ENCODE data around the gene SGSM1. TPM values are rescaled to one million over a fixed set of nuclear protein-coding genes. Genes with fewer than 3 reads are reported as not detected.
A peak's percentile ranks its signal among the peaks of the same experiment; 100 is the strongest.

Gene SGSM1
- total RNA-seq, 1 donor, result not detected

GRCh38 chr22:24824915-24825314, 18.9 kb downstream of the SGSM1 start:
- Histone ChIP-seq H3K9me3 (ENCODE audit: low read depth, low read length) (no peaks in the 10 kb centered on the region), H3K79me2 (ENCODE audit: insufficient read depth, low read length) (no peaks in the 10 kb centered on the region), H3K27ac (ENCODE audit: low read depth, low read length) (no peak overlapping the region), H2AFZ (ENCODE audit: low read length) (no peak overlapping the region), H3K4me2 (ENCODE audit: insufficient read depth, low read length) (no peak overlapping the region), H4K20me1 (ENCODE audit: insufficient read depth, low read length) (no peaks in the 10 kb centered on the region), H3K4me1 (ENCODE audit: insufficient read depth, low read length) (no peaks in the 10 kb centered on the region), H3K36me3 (ENCODE audit: insufficient read depth, low read length) (no peaks in the 10 kb centered on the region), H3K27me3 (ENCODE audit: insufficient read depth, low read length) (peaks cover 3% of the 10 kb centered on the region), H3K4me3 (ENCODE audit: insufficient read depth, low read length) (no peak overlapping the region)
- no peak for TF ChIP-seq CTCF (IDR thresholded peaks at IDR 0.05; ENCODE audit: extremely low read depth, low read depth, low read length)
- peak; percentile 45 for DNase-seq (ENCODE audit: insufficient read length, low spot score, missing footprints)

- Histone ChIP-seq H3K36me3 (ENCODE audit: insufficient read depth, low read length) (no peaks in the 10 kb centered on the region), H2AFZ (ENCODE audit: low read length) (no peak overlapping the region), H4K20me1 (ENCODE audit: insufficient read depth, low read length) (no peaks in the 10 kb centered on the region), H3K79me2 (ENCODE audit: insufficient read depth, low read length) (no peaks in the 10 kb centered on the region), H3K9me3 (ENCODE audit: low read depth, low read length) (no peaks in the 10 kb centered on the region), H3K4me2 (ENCODE audit: insufficient read depth, low read length) (no peak overlapping the region), H3K27ac (ENCODE audit: low read depth, low read length) (no peak overlapping the region), H3K4me3 (ENCODE audit: insufficient read depth, low read length) (no peak overlapping the region), H3K4me1 (ENCODE audit: insufficient read depth, low read length) (no peaks in the 10 kb centered on the region), H3K27me3 (ENCODE audit: insufficient read depth, low read length) (peaks cover 11% of the 10 kb centered on the region)
- no peak for DNase-seq (ENCODE audit: insufficient read length, low spot score, missing footprints)
- TF ChIP-seq CTCF (IDR thresholded peaks at IDR 0.05; ENCODE audit: extremely low read depth, low read depth, low read length), result no peak
Measured at GRCh38 chr22:24826710-24827285, 20.8 kb downstream of the SGSM1 start.

GRCh38 chr22:24827296-24827695, 21.3 kb downstream of the SGSM1 start:
- Histone ChIP-seq H3K27ac (ENCODE audit: low read depth, low read length) (no peak overlapping the region), H3K9me3 (ENCODE audit: low read depth, low read length) (no peaks in the 10 kb centered on the region), H2AFZ (ENCODE audit: low read length) (no peak overlapping the region), H3K4me1 (ENCODE audit: insufficient read depth, low read length) (no peaks in the 10 kb centered on the region), H4K20me1 (ENCODE audit: insufficient read depth, low read length) (no peaks in the 10 kb centered on the region), H3K4me2 (ENCODE audit: insufficient read depth, low read length) (no peak overlapping the region), H3K79me2 (ENCODE audit: insufficient read depth, low read length) (no peaks in the 10 kb centered on the region), H3K36me3 (ENCODE audit: insufficient read depth, low read length) (no peaks in the 10 kb centered on the region), H3K4me3 (ENCODE audit: insufficient read depth, low read length) (no peak overlapping the region), H3K27me3 (ENCODE audit: insufficient read depth, low read length) (peaks cover 12% of the 10 kb centered on the region)
- no peak for TF ChIP-seq CTCF (IDR thresholded peaks at IDR 0.05; ENCODE audit: extremely low read depth, low read depth, low read length)
- DNase-seq (ENCODE audit: insufficient read length, low spot score, missing footprints), result no peak

GRCh38 chr22:24830205-24830979, 24.4 kb downstream of the SGSM1 start:
- Histone ChIP-seq H3K4me2 (ENCODE audit: insufficient read depth, low read length) (no peak overlapping the region), H2AFZ (ENCODE audit: low read length) (no peak overlapping the region), H3K27ac (ENCODE audit: low read depth, low read length) (no peak overlapping the region), H3K27me3 (ENCODE audit: insufficient read depth, low read length) (peaks cover 19% of the 10 kb centered on the region), H3K9me3 (ENCODE audit: low read depth, low read length) (no peaks in the 10 kb centered on the region), H4K20me1 (ENCODE audit: insufficient read depth, low read length) (no peaks in the 10 kb centered on the region), H3K4me3 (ENCODE audit: insufficient read depth, low read length) (no peak overlapping the region), H3K79me2 (ENCODE audit: insufficient read depth, low read length) (no peaks in the 10 kb centered on the region), H3K36me3 (ENCODE audit: insufficient read depth, low read length) (no peaks in the 10 kb centered on the region), H3K4me1 (ENCODE audit: insufficient read depth, low read length) (no peaks in the 10 kb centered on the region)
- DNase-seq (ENCODE audit: insufficient read length, low spot score, missing footprints), result no peak
- no peak for TF ChIP-seq CTCF (IDR thresholded peaks at IDR 0.05; ENCODE audit: extremely low read depth, low read depth, low read length)
